Fibroblast of lung (primary cell): ENCODE results near the gene PCSK2. TPM values are rescaled to one million over a fixed set of nuclear protein-coding genes. Genes with fewer than 3 reads are reported as not detected.

Experiments
- DNase-seq, 2 donors: peaks; one replicate each; pipeline versions ENCODE4 v3.0.0 to v3.0.0-alpha.2; 2010; ENCODE audit warnings: low read depth in 2 of 2
- H2AFZ ChIP-seq: 2 replicates; pipeline ENCODE4 v1.5.1; 2012; ENCODE audit warnings: low read length, control low read depth, inconsistent platforms
- H3K27ac ChIP-seq: 2 replicates; pipeline ENCODE4 v1.5.1; 2011; ENCODE audit warnings: low read length, control low read depth; ENCODE audit not compliant: insufficient read depth
- H3K27me3 ChIP-seq: 2 replicates; pipeline ENCODE4 v1.5.1; 2011; ENCODE audit warnings: mild to moderate bottlenecking, low read length; ENCODE audit not compliant: control insufficient read depth, insufficient read depth
- H3K36me3 ChIP-seq: 2 replicates; pipeline ENCODE4 v1.5.1; 2011; ENCODE audit warnings: low read length; ENCODE audit not compliant: control insufficient read depth, insufficient read depth
- H3K4me1 ChIP-seq: 2 replicates; pipeline ENCODE4 v1.5.1; 2011; ENCODE audit warnings: low read length; ENCODE audit not compliant: control insufficient read depth, insufficient read depth; ENCODE audit errors: extremely low read depth
- H3K4me2 ChIP-seq: 2 replicates; pipeline ENCODE4 v1.5.1; 2011; ENCODE audit warnings: low read length, control low read depth; ENCODE audit not compliant: insufficient read depth; ENCODE audit errors: extremely low read depth
- H3K4me3 ChIP-seq, 4 experiments: fragments of 200-600 bp in 1 of 4; sonication (generic) in 1 of 4; replicated peaks in 1 of 4; 2 replicates each; pipeline ENCODE4 v1.5.1; 2011 to 2016; ENCODE audit warnings: low read length in 4 of 4, low read depth in 3 of 4, mild to moderate bottlenecking in 3 of 4, control low read depth in 2 of 4, inconsistent platforms in 1 of 4, mixed read lengths in 1 of 4; ENCODE audit not compliant: insufficient read depth in 1 of 4; ENCODE audit errors: control extremely low read depth in 1 of 4
- H3K79me2 ChIP-seq: 2 replicates; pipeline ENCODE4 v1.5.1; 2012; ENCODE audit warnings: mild to moderate bottlenecking, low read length, inconsistent platforms; ENCODE audit not compliant: control insufficient read depth, insufficient read depth
- H3K9ac ChIP-seq: 2 replicates; pipeline ENCODE4 v1.5.1; 2011; ENCODE audit warnings: mild to moderate bottlenecking, low read length, control low read depth; ENCODE audit not compliant: insufficient read depth
- H3K9me3 ChIP-seq: 2 replicates; pipeline ENCODE4 v1.5.1; 2012; ENCODE audit warnings: low read depth, low read length; ENCODE audit not compliant: control insufficient read depth, insufficient read depth
- H4K20me1 ChIP-seq: 2 replicates; pipeline ENCODE4 v1.5.1; 2011; ENCODE audit warnings: low read length; ENCODE audit not compliant: control insufficient read depth, insufficient read depth; ENCODE audit errors: extremely low read depth
- EZH2 ChIP-seq: IDR thresholded peaks from 2 replicates; pipeline ENCODE4 v1.5.1; 2012; ENCODE audit warnings: low read length, control low read depth, mild to moderate bottlenecking; ENCODE audit errors: missing control alignments
- polyA plus RNA-seq, 2 donors: library from polyadenylated mRNA; depleted of rRNA in 1 of 2; stranded (reverse) in 1 of 2; unstranded in 1 of 2; fragments of >200 nt; gene quantifications; 2 replicates each; pipeline ENCODE4 v1.2.1, GENCODE V29; 2011 to 2012; ENCODE audit warnings: missing spikeins in 1 of 2
- total RNA-seq: library from RNA; depleted of rRNA; stranded (reverse); fragments of >200 nt; gene quantifications from 2 replicates; pipeline ENCODE4 v1.2.1, GENCODE V29; 2014
- TF ChIP-seq, protein P1 (sequence below), 2 donors: IDR thresholded peaks in 1 of 2; conservative IDR thresholded peaks in 1 of 2; 1 replicate in 1 of 2; 2 replicates in 1 of 2; pipeline ENCODE4 v1.5.1; 2011 to 2012; ENCODE audit warnings: low read length in 2 of 2, control low read depth in 1 of 2, inconsistent platforms in 1 of 2, low read depth in 1 of 2, mild to moderate bottlenecking in 1 of 2

PCSK2 gene
- total and polyA plus RNA-seq, 2 donors (not counting 1 experiment from before 2014, with no cell fraction given), result under 0.01 to 1.2 TPM

DNA sequence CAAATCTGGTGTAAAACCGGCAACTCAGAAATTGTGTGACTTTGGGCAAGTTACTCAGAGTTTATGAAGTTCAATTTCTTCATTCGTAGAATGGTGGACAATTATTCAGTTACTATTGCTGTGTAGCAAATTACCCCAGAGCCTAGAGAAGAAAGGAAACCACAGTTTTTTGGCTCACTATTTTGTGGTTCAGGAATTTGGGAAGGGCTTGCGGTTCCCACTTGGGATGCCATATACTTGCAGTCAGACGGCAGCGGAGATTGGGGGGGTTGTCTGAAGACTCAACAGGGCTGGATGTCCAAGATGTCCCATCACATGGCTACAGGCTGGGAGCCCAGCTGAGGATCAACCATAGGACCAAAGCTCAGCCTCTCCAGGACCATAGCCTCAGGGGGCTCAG, 108.1 kb downstream of the PCSK2 start:
- Histone ChIP-seq H3K79me2 (no peaks in the 10 kb centered on the region), H2AFZ (no peak overlapping the region), H3K9me3 (no peaks in the 10 kb centered on the region), H3K9ac (no peak overlapping the region), H3K4me2 (no peak overlapping the region), H3K27ac (no peak overlapping the region), H4K20me1 (no peaks in the 10 kb centered on the region), H3K4me1 (no peaks in the 10 kb centered on the region), H3K36me3 (no peaks in the 10 kb centered on the region), H3K4me3 (no peak overlapping the region), H3K27me3 (no peaks in the 10 kb centered on the region)
- DNase-seq, result no peak
- TF ChIP-seq, protein P1, sequence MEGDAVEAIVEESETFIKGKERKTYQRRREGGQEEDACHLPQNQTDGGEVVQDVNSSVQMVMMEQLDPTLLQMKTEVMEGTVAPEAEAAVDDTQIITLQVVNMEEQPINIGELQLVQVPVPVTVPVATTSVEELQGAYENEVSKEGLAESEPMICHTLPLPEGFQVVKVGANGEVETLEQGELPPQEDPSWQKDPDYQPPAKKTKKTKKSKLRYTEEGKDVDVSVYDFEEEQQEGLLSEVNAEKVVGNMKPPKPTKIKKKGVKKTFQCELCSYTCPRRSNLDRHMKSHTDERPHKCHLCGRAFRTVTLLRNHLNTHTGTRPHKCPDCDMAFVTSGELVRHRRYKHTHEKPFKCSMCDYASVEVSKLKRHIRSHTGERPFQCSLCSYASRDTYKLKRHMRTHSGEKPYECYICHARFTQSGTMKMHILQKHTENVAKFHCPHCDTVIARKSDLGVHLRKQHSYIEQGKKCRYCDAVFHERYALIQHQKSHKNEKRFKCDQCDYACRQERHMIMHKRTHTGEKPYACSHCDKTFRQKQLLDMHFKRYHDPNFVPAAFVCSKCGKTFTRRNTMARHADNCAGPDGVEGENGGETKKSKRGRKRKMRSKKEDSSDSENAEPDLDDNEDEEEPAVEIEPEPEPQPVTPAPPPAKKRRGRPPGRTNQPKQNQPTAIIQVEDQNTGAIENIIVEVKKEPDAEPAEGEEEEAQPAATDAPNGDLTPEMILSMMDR (conservative IDR thresholded peaks at IDR 0.05 in 1 of 2, IDR thresholded peaks at IDR 0.05 in 1 of 2; ENCODE audit: low read depth in 1 of 2, low read length in 2 of 2), result no peak

DNA sequence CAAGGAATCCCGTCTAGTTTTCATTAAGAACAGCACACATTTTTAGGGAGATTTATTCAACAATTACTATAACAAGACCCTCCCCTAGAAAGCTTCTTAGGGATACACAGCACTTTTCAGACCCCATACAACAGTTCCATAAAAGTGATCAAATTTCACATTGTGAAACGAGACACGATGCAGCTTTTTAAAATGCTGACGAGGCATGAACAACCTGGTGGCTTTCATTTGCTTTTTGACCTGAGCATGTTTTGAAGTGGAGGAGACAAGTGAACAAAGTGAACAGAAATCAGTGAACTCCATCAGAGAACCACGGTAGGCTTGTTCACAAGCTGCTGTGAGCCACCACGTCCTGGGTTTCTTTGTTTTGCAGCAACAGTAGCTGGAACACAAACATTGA, 112.2 kb downstream of the PCSK2 start:
- H2AFZ ChIP-seq, result no peak overlapping the region
- H3K27ac ChIP-seq, result no peak overlapping the region
- no peaks in the 10 kb centered on the region for H3K36me3 ChIP-seq
- no peak overlapping the region for H3K4me2 ChIP-seq
- TF ChIP-seq, protein P1 (conservative IDR thresholded peaks at IDR 0.05 in 1 of 2, IDR thresholded peaks at IDR 0.05 in 1 of 2; ENCODE audit: low read depth in 1 of 2, low read length in 2 of 2), result no peak
- TF ChIP-seq EZH2, result no peak
- H3K9ac ChIP-seq, result no peak overlapping the region
- H3K4me3 ChIP-seq, result no peak overlapping the region
- H3K79me2 ChIP-seq, result no peaks in the 10 kb centered on the region
- no peak for DNase-seq
- no peaks in the 10 kb centered on the region for H3K27me3 ChIP-seq
- peaks cover 3% of the 10 kb centered on the region for H3K4me1 ChIP-seq
- no peaks in the 10 kb centered on the region for H3K9me3 ChIP-seq
- no peaks in the 10 kb centered on the region for H4K20me1 ChIP-seq

DNA sequence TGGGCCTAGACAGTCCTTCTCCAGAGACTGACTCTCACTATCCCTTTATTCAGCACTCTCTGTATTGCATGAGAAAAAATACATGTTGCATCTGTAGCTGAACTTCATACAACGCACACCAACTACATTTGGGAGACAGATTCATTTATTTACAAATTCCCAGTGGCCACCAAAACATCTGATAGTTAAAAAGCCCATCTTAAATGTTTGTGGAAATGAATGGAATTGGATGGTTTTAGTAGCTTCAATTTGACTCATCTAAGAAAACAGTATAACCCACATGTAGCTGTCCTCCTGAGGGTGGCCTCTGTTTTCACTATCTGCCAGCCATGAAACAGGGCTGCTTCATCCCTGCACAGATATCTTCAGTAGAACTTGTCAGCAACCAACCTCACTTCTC, 116.3 kb downstream of the PCSK2 start:
- H3K4me2 ChIP-seq, result no peak overlapping the region
- no peak for TF ChIP-seq EZH2
- TF ChIP-seq, protein P1 (conservative IDR thresholded peaks at IDR 0.05 in 1 of 2, IDR thresholded peaks at IDR 0.05 in 1 of 2; ENCODE audit: low read depth in 1 of 2, low read length in 2 of 2), result no peak
- H2AFZ ChIP-seq, result no peak overlapping the region
- H3K79me2 ChIP-seq, result no peaks in the 10 kb centered on the region
- H3K9ac ChIP-seq, result no peak overlapping the region
- peak overlapping the region; percentile 51 for H3K27ac ChIP-seq
- no peaks in the 10 kb centered on the region for H3K27me3 ChIP-seq
- H4K20me1 ChIP-seq, result no peaks in the 10 kb centered on the region
- H3K9me3 ChIP-seq, result no peaks in the 10 kb centered on the region
- no peaks in the 10 kb centered on the region for H3K36me3 ChIP-seq
- DNase-seq, result no peak
- H3K4me1 ChIP-seq, result peaks cover 14% of the 10 kb centered on the region
- no peak overlapping the region for H3K4me3 ChIP-seq
